Measurements from ENCODE around the gene MYB.
A peak's percentile ranks its signal among the peaks of the same experiment; 100 is the strongest.

The MYB gene

GRCh38 chr6:135191508-135192255 is 10.6 kb downstream of the MYB start:
- no peak for DNase-seq

GRCh38 chr6:135192256-135193174 is 11.4 kb downstream of the MYB start:
- no peak for DNase-seq

GRCh38 chr6:135193221-135193620 is 12.1 kb downstream of the MYB start:
- DNase-seq = no peak

GRCh38 chr6:135195041-135195440 is 13.9 kb downstream of the MYB start:
- no peak for DNase-seq

- DNase-seq = no peak
These were observed 14.4 kb downstream of the MYB start for GRCh38 chr6:135195522-135195921.

- peak; percentile 10 for DNase-seq
These were observed 15.8 kb downstream of the MYB start for GRCh38 chr6:135196739-135197510.

GRCh38 chr6:135202836-135203235 is 21.7 kb downstream of the MYB start:
- no peak for DNase-seq

GRCh38 chr6:135204951-135205350 is 23.8 kb downstream of the MYB start:
- no peak for DNase-seq

- no peak for DNase-seq
These were observed 28.7 kb downstream of the MYB start for GRCh38 chr6:135209803-135210202.

GRCh38 chr6:135210632-135211305 is 29.7 kb downstream of the MYB start:
- no peak for DNase-seq

- no peak for DNase-seq
These were observed 30.2 kb downstream of the MYB start for GRCh38 chr6:135211306-135211702.

- no peak for DNase-seq
These were observed 31.1 kb downstream of the MYB start for GRCh38 chr6:135212020-135212806.

GRCh38 chr6:135212935-135213334 is 31.8 kb downstream of the MYB start:
- no peak for DNase-seq

- DNase-seq = no peak
These were observed 32.5 kb downstream of the MYB start for GRCh38 chr6:135213616-135214015.

GRCh38 chr6:135215160-135215559 is 34.1 kb downstream of the MYB start:
- no peak for DNase-seq

GRCh38 chr6:135215563-135215962 is 34.5 kb downstream of the MYB start:
- no peak for DNase-seq

GRCh38 chr6:135217663-135218062 is 36.6 kb downstream of the MYB start:
- no peak for DNase-seq

- no peak for DNase-seq
These were observed 38.2 kb downstream of the MYB start for GRCh38 chr6:135219346-135219745.

- DNase-seq = no peak
These were observed 39.9 kb downstream of the MYB start for GRCh38 chr6:135221042-135221441.

- no peak for DNase-seq
These were observed 40.4 kb downstream of the MYB start for GRCh38 chr6:135221505-135221904.

GRCh38 chr6:135222623-135223022 is 41.5 kb downstream of the MYB start:
- no peak for DNase-seq

Data from stimulated activated CD4-positive, alpha-beta T cell treated with anti-CD3 and anti-CD28 coated beads, Interleukin-4, amount 100 ng/mL, for 1 hour (primary cell).